ENCODE results near the gene NMNAT2.

Gene NMNAT2

DNA sequence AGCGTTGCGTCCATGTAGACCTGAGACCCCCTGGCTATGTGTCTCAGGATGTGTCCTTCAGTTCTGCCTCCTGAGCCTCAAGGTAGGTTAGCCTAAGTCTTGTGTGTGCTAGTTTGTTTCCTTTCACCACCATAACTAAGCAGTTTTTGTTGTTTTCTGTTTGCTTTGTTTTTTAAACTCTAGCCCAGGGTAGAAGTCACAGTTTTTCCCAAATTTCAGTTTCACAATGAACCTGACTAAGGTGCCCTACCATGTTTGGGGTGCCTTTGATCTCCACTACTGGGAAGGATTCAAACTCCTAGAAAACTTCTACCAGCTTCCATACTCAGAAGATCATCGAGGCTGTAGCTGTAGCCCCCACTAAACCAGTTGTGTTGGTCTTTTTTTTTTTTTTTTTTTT lies 39.3 kb upstream of the NMNAT2 start:
- no peak for DNase-seq (ENCODE audit: low read depth, low spot score)
- no peak overlapping the region for H3K4me3 ChIP-seq (ENCODE audit: low read depth, low read length)
- CTCF ChIA-PET, result interaction anchor here (1.6 kb wide), 1 partner anchor 12 kb away, joined by 4 read pairs; no protein-coding TSS in a partner anchor
- POLR2A ChIA-PET, result no interaction called here
- TF ChIP-seq, protein P1, sequence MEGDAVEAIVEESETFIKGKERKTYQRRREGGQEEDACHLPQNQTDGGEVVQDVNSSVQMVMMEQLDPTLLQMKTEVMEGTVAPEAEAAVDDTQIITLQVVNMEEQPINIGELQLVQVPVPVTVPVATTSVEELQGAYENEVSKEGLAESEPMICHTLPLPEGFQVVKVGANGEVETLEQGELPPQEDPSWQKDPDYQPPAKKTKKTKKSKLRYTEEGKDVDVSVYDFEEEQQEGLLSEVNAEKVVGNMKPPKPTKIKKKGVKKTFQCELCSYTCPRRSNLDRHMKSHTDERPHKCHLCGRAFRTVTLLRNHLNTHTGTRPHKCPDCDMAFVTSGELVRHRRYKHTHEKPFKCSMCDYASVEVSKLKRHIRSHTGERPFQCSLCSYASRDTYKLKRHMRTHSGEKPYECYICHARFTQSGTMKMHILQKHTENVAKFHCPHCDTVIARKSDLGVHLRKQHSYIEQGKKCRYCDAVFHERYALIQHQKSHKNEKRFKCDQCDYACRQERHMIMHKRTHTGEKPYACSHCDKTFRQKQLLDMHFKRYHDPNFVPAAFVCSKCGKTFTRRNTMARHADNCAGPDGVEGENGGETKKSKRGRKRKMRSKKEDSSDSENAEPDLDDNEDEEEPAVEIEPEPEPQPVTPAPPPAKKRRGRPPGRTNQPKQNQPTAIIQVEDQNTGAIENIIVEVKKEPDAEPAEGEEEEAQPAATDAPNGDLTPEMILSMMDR (IDR thresholded peaks at IDR 0.05; ENCODE audit: insufficient read depth, low read length, missing control alignments), result no peak

DNA sequence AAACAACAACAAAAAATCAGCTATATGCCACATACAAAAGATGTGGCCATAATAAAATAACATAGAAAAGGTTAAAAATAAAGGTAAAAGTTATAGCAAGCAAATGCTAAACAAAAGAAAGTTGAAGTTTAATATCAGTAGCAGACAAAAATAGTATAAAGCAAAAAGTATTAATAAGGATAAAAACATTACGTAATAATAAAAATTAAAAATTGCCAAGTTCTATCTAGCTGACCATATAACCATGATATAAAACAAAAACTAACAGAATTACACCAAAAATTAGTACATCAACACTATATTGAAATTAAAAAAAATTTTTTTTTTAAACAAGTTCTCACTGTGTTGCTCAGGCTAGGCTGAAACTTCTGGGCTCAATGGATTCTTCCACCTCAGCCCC lies 38.6 kb upstream of the NMNAT2 start:
- TF ChIP-seq, protein P1 (IDR thresholded peaks at IDR 0.05; ENCODE audit: insufficient read depth, low read length, missing control alignments), result no peak
- ChIA-PET POLR2A (no interaction called here), CTCF (interaction anchor here (1.6 kb wide), 1 partner anchor 12 kb away, joined by 4 read pairs; no protein-coding TSS in a partner anchor)

DNA sequence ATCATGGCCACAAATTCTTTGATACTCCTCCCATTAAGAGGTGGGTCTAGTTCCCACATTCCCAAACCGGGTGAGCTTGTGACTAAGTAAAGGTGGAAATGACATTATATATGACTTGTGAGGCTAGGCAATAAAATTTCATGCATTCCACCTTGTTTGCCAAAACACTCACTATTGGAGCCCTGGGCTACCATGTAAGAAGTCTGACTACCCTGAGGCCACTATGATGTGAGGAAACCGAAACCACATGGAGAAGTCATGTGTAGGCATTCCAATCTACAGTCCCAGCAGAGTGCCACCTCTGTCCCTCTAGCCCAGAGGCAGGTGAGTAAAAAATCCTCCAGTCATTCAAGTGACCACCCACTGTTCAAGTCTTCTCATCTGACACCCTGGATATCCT lies 36.2 kb upstream of the NMNAT2 start:
- DNase-seq (ENCODE audit: low read depth, low spot score), result no peak
- ChIA-PET POLR2A (no interaction called here), CTCF (no interaction called here)
- TF ChIP-seq, protein P1 (IDR thresholded peaks at IDR 0.05; ENCODE audit: insufficient read depth, low read length, missing control alignments), result no peak
- H3K4me3 ChIP-seq (ENCODE audit: low read depth, low read length), result no peak overlapping the region

More for the DNA sequence above, 38.6 kb upstream of the NMNAT2 start:
- H3K4me3 ChIP-seq (ENCODE audit: low read depth, low read length), result no peak overlapping the region
- DNase-seq (ENCODE audit: low read depth, low spot score), result no peak

DNA sequence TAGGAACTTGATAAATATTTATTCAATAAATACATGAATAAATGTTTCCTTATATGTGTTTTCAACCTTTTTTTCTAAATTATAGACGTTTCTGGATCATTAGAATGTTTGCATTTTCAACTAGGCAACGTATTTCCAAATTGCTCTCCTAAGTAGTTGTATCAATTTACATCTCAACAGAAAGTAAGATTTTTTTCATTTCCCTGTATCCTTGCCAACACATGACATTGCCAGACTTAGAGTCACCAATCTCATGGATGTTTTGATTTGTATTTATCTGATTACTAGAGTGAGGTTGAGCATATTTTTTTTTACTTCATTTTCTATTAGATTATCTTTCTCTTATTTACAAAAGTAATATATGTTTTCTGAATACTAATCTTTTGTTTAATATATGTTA lies 31.9 kb upstream of the NMNAT2 start:
- TF ChIP-seq, protein P1 (IDR thresholded peaks at IDR 0.05; ENCODE audit: insufficient read depth, low read length, missing control alignments), result no peak
- DNase-seq (ENCODE audit: low read depth, low spot score), result no peak
- H3K4me3 ChIP-seq (ENCODE audit: low read depth, low read length), result no peak overlapping the region
- ChIA-PET CTCF (no interaction called here), POLR2A (no interaction called here)

DNA sequence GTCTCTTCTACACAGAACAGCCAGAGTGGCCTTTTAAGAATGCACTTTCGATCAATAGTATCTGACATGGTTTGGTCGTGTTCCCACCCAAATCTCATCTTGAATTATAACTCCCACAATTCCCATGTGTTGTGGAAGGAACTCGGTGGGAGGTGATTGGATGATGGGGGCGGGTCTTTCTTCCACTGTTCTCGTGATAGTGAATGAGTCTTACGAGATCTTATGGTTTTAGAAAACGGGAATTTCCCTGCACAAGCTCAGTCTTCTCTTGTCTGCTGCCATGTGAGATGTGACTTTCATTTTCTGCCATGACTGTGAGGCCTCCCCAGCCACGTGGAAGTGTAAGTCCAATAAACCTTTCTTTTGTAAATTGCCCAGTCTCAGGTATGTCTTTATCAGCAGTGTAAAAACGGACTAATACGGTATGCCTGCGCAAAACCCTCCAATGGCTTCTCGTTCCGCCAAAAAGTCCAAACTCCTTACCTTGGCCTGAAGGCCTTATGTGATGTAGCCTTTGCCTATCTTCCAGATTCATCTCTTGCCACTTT lies 31.1 kb upstream of the NMNAT2 start:
- TF ChIP-seq, protein P1 (IDR thresholded peaks at IDR 0.05; ENCODE audit: insufficient read depth, low read length, missing control alignments), result no peak
- ChIA-PET CTCF (no interaction called here), POLR2A (no interaction called here)
- no peak for DNase-seq (ENCODE audit: low read depth, low spot score)
- no peak overlapping the region for H3K4me3 ChIP-seq (ENCODE audit: low read depth, low read length)

DNA sequence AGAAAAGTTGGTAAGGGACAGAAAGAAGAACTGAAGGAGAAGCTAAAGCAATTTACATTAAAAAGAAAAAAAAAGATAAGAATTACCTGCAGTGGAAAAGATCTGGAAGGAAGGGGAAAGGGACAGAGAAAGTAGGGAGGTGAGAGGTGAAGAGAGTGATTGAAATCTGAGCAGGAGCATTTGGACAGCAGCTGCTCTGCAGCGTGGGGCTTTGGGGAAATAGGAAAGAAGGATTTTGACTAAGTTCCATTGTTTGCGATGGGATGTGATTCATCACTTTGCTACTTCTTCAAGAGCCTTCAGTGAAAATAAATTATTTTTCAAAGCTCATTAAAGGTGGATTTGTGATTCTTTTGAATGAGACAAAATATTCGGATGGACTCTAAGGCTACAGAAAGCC lies 26.1 kb upstream of the NMNAT2 start:
- TF ChIP-seq, protein P1 (IDR thresholded peaks at IDR 0.05; ENCODE audit: insufficient read depth, low read length, missing control alignments), result no peak
- POLR2A ChIA-PET, result no interaction called here
- no peak for DNase-seq (ENCODE audit: low read depth, low spot score)
- CTCF ChIA-PET, result no interaction called here
- H3K4me3 ChIP-seq (ENCODE audit: low read depth, low read length), result no peak overlapping the region

All from AG04449 (cell line).